SH-SY5Y (cell line): ENCODE results near the gene DCLK1.

Experiments
- GATA2 ChIP-seq: IDR thresholded peaks from 2 replicates; pipeline ENCODE4 v1.6.1; 2011; ENCODE audit warnings: mild to moderate bottlenecking, low read depth, low read length
- GATA3 ChIP-seq: IDR thresholded peaks from 2 replicates; pipeline ENCODE4 v1.6.1; 2011; ENCODE audit warnings: low read depth, mild to moderate bottlenecking, low read length, moderate library complexity

DNA sequence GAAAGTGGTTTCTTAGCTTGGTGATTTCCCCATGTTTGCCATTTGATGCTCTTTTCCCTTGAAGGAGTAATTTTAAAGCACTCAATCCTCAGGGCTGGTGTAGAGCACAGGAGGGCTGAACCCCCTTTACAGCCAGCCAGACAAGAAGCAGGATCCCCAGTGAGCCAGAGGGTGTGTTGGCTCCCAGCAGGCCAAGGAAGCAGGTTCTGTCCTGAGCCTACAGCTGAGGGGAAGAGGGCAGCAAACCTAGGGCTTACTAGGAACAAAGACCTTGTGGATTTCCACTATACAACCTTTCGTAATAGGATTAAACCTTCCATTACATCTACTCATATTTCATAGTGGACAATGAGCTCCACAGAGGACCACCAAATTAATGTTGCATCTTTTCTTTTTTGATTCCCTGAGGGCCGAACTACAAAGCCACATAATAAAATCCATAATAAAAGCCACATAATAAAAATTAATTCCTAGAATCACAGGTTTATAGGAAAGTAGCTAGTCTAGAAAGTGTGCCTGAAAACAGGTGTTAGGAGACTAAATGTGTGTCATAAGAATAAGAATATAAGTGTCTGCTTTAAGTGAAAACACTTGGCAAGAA, 300.2 kb downstream of the DCLK1 start:
- TF ChIP-seq GATA2: no peak
- no peak for TF ChIP-seq GATA3
